Effector memory CD4-positive, alpha-beta T cell (primary cell): ENCODE measurements around the gene JMJD4.
A peak's percentile ranks its signal among the peaks of the same experiment; 100 is the strongest.

Source experiments
- DNase-seq, 3 donors: peaks; one replicate each; pipeline ENCODE4 v3.0.0-alpha.2; 2020
- H3K27ac ChIP-seq: 2 replicates; pipeline ENCODE4 v1.7.0; 2013; ENCODE audit warnings: mild to moderate bottlenecking, low read length, moderate library complexity; ENCODE audit not compliant: insufficient read depth, poor library complexity, severe bottlenecking
- H3K27me3 ChIP-seq: replicated peaks from 2 replicates; pipeline ENCODE4 v1.7.0; 2013; ENCODE audit warnings: mild to moderate bottlenecking, low read length; ENCODE audit not compliant: insufficient read depth, control insufficient read depth, poor library complexity, severe bottlenecking
- H3K36me3 ChIP-seq: 2 replicates; pipeline ENCODE4 v1.7.0; 2013; ENCODE audit warnings: mild to moderate bottlenecking, low read length, moderate library complexity; ENCODE audit not compliant: control insufficient read depth, insufficient read depth
- H3K4me1 ChIP-seq: 2 replicates; pipeline ENCODE4 v1.7.0; 2013; ENCODE audit warnings: low read length, mild to moderate bottlenecking; ENCODE audit not compliant: control insufficient read depth, insufficient read depth, poor library complexity, severe bottlenecking
- H3K4me3 ChIP-seq: 2 replicates; pipeline ENCODE4 v1.7.0; 2013; ENCODE audit warnings: low read length, low read depth, mild to moderate bottlenecking; ENCODE audit not compliant: insufficient read depth, poor library complexity, severe bottlenecking
- H3K9me3 ChIP-seq: 2 replicates; pipeline ENCODE4 v1.7.0; 2013; ENCODE audit warnings: mild to moderate bottlenecking, low read length, moderate library complexity; ENCODE audit not compliant: control insufficient read depth

Gene JMJD4

DNA sequence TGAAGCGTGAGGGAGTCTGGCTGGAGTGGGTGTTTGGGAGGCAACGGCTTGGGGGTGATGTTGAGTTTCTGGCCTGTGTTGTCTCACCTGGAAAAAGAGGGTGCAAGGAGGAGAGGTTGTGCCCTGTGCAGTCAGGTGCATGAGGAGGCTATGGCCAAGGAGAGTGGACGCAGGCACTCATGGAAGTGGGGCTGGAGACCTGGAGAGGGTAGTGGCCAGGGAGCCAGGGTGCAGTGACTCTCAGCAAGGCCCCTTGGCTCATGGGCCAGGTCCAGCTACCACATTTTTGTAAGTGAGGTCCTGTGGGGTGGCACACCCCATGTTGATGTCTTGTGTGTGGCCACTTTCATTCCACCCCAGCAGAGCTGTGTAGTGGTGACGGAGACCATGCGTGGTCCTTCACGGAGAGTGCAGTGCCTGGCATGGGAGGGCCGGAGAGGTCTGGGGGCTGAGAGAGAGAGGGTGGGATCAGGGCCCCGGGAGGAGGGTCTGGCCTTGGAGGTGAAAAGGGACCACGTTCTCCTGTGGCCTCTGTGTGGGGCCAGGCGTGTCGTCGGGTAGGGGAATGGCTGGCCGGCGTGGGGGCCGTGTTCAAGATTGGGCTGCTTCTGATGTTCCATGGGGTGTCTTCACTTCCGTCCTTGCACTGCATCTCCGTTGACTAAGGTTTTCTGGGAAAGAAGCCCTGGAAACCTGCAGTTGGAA is 6.2 kb upstream of the JMJD4 start:
- Histone ChIP-seq H3K27ac (no peak overlapping the region), H3K4me1 (peaks cover 8% of the 10 kb centered on the region), H3K9me3 (no peaks in the 10 kb centered on the region), H3K36me3 (no peaks in the 10 kb centered on the region), H3K4me3 (no peak overlapping the region), H3K27me3 (no peaks in the 10 kb centered on the region)
- no peak for DNase-seq

GRCh38 chr1:227740401-227740960 is 5.4 kb upstream of the JMJD4 start:
- no peak for DNase-seq
- Histone ChIP-seq H3K27me3 (no peaks in the 10 kb centered on the region), H3K4me1 (peaks cover 16% of the 10 kb centered on the region), H3K9me3 (no peaks in the 10 kb centered on the region), H3K4me3 (no peak overlapping the region), H3K27ac (no peak overlapping the region), H3K36me3 (no peaks in the 10 kb centered on the region)

DNA sequence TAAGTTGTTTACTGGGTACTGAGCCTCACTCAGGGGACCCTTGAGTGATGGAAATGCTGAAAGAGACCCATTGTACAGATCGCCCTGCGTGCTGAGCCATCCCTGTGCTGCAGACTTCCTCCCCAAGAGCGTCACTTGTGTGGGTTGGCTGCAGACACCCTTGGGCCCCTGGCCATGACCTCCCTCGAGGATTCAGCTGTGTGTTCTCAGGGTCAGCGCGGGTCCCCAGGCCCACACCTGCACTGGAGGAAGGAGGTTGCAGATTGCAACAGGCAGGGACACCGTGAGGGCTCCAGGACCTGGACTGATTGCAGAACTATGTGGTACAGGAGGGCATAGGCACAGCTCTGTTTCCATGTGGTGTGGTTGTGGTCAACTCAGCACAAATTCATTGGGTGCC is 4.5 kb upstream of the JMJD4 start:
- DNase-seq, result no peak
- no peak overlapping the region for H3K27ac ChIP-seq
- peaks cover 15% of the 10 kb centered on the region for H3K4me1 ChIP-seq
- no peak overlapping the region for H3K4me3 ChIP-seq
- no peaks in the 10 kb centered on the region for H3K9me3 ChIP-seq
- H3K36me3 ChIP-seq, result no peaks in the 10 kb centered on the region
- no peaks in the 10 kb centered on the region for H3K27me3 ChIP-seq

- Histone ChIP-seq H3K9me3 (no peaks in the 10 kb centered on the region), H3K36me3 (no peaks in the 10 kb centered on the region), H3K27me3 (no peaks in the 10 kb centered on the region), H3K27ac (no peak overlapping the region), H3K4me1 (peaks cover 21% of the 10 kb centered on the region), H3K4me3 (no peak overlapping the region)
- no peak for DNase-seq
Measured at GRCh38 chr1:227738820-227739219, 3.7 kb upstream of the JMJD4 start.

GRCh38 chr1:227736814-227737432 is 1.8 kb upstream of the JMJD4 start:
- peaks cover 22% of the 10 kb centered on the region for H3K4me1 ChIP-seq

DNA sequence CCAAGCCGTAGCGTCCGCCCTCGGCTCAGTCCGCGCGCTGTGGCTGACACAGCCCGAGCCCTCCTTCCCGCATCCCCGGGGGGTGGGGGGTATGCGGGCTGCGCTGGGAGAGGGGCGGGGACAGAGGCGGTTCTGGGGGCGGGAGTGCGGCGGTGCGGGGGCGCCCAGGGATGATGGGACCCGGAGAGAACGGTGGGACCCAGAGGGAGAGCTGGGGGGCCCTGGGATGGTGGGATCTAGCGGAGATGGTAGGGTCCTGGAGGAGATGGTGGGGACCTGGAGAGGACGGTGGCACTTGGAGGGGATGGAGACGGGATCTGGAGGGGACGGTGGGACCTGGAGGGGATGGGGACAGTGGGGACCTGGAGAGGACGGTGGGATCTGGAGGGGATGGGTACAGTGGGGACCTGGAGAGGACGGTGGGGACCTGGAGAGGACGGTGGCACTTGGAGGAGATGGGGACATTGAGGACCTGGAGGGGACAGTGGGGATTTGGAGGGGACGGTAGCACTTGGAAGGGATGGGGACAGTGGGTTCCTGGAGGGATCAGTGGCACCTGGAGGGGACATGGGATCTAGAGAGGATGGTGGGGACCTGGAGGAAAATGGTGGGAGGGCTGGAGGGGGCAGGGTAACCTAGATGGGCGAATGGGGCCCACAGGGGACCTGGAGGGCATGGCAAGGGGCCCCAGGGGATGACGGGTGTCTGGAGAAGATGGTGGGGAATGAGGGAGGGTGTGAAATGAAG is 610 bp upstream of the JMJD4 start:
- Histone ChIP-seq H3K4me1 (peaks cover 22% of the 10 kb centered on the region), H3K4me3 (peak overlapping the region; percentile 97), H3K27me3 (no peaks in the 10 kb centered on the region), H3K27ac (peak overlapping the region; percentile 83), H3K9me3 (no peaks in the 10 kb centered on the region), H3K36me3 (peaks cover 18% of the 10 kb centered on the region)
- DNase-seq, result no peak

More at GRCh38 chr1:227736814-227737432, 1.8 kb upstream of the JMJD4 start:
- H3K27me3 ChIP-seq, result no peaks in the 10 kb centered on the region
- H3K9me3 ChIP-seq, result no peaks in the 10 kb centered on the region
- no peak overlapping the region for H3K27ac ChIP-seq
- H3K36me3 ChIP-seq, result peaks cover 16% of the 10 kb centered on the region
- no peak overlapping the region for H3K4me3 ChIP-seq
- DNase-seq, result no peak

- Histone ChIP-seq H3K9me3 (no peaks in the 10 kb centered on the region), H3K27ac (peak overlapping the region; percentile 83), H3K36me3 (peaks cover 18% of the 10 kb centered on the region), H3K4me3 (peak overlapping the region; percentile 97), H3K27me3 (no peaks in the 10 kb centered on the region), H3K4me1 (peaks cover 22% of the 10 kb centered on the region)
- DNase-seq, result no peak
Measured at GRCh38 chr1:227734546-227734855, 601 bp downstream of the JMJD4 start.

- no peak for DNase-seq
- Histone ChIP-seq H3K9me3 (no peaks in the 10 kb centered on the region), H3K4me3 (peak overlapping the region; percentile 97), H3K27ac (peak overlapping the region; percentile 83), H3K27me3 (no peaks in the 10 kb centered on the region), H3K36me3 (peaks cover 18% of the 10 kb centered on the region), H3K4me1 (peaks cover 26% of the 10 kb centered on the region)
Measured at GRCh38 chr1:227733751-227734545, 1.2 kb downstream of the JMJD4 start.

- H3K36me3 ChIP-seq, result peaks cover 18% of the 10 kb centered on the region
- no peak overlapping the region for H3K27ac ChIP-seq
- no peak for DNase-seq
- H3K27me3 ChIP-seq, result no peaks in the 10 kb centered on the region
- no peak overlapping the region for H3K4me3 ChIP-seq
- no peaks in the 10 kb centered on the region for H3K9me3 ChIP-seq
- peaks cover 29% of the 10 kb centered on the region for H3K4me1 ChIP-seq
Measured at GRCh38 chr1:227733309-227733705, 1.8 kb downstream of the JMJD4 start.
